ENCODE data around the gene BGLAP. TPM values are rescaled to one million over a fixed set of nuclear protein-coding genes. Genes with fewer than 3 reads are reported as not detected.

The BGLAP gene
- total and polyA plus RNA-seq, 2 experiments from 2014 or later: 0.51 to 1.8 TPM

DNA sequence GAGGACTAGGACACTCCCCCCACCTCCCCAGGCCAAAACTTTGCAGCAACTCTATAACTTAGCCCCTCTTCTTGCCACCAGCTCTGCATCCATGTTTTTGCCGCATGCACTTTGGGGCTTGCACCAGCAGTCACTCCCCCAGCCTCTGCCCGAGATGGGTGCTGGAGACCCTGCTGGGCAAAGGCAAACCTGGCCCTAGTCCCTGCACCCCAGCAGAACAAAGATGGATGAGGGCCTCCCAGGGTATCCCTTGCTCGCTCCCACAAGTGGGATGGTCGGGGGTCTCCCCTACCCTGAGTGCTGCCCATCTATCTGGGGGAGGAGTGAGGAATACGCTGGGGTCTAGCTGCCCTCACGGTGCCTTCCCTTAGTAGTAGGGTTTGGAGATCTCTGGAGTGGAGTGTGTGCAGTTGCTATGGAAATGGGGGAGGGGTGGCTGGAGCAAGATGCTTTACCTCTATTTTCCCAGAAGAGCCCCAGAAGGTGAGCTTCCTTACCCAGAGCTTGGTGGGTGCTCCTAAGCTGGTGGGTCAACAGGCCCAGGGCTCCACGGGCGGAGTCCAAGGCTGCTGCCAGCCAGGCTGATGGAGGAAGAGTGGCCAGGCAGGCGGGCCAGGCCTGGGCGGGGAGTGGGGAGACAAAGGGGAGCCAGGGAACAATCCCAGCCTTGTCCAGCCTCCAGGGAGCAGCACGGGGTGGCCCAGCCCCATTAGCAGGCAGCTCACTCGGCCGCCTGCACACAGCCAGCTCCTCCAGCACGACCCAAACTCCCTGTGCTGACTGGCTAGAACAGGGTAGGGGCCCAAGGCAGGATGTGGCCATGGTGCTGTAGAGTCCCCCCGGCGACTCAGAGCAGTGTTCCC lies 5.7 kb downstream of the BGLAP start, which contains the start of gene PAQR6:
TSS of gene PAQR6 (minus strand) at position 597 of the 863 bp plus-strand sequence. CDS start 1,325 bp downstream, outside the sequence.
- no peak for DNase-seq (ENCODE audit: low read depth in 1 of 2, low spot score in 1 of 2)
- Histone ChIP-seq H3K27me3 (no peaks in the 10 kb centered on the region), H3K4me1 (ENCODE audit: low read depth) (peaks cover 14% of the 10 kb centered on the region), H3K9me3 (ENCODE audit: low read depth) (no peaks in the 10 kb centered on the region), H3K27ac (peak within 1 kb of the TSS; percentile 74), H3K4me3 (no peak within 1 kb of the TSS), H3K36me3 (peaks cover 17% of the 10 kb centered on the region)
- TF ChIP-seq, protein P1, sequence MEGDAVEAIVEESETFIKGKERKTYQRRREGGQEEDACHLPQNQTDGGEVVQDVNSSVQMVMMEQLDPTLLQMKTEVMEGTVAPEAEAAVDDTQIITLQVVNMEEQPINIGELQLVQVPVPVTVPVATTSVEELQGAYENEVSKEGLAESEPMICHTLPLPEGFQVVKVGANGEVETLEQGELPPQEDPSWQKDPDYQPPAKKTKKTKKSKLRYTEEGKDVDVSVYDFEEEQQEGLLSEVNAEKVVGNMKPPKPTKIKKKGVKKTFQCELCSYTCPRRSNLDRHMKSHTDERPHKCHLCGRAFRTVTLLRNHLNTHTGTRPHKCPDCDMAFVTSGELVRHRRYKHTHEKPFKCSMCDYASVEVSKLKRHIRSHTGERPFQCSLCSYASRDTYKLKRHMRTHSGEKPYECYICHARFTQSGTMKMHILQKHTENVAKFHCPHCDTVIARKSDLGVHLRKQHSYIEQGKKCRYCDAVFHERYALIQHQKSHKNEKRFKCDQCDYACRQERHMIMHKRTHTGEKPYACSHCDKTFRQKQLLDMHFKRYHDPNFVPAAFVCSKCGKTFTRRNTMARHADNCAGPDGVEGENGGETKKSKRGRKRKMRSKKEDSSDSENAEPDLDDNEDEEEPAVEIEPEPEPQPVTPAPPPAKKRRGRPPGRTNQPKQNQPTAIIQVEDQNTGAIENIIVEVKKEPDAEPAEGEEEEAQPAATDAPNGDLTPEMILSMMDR (IDR thresholded peaks at IDR 0.05; ENCODE audit: low read depth, low read length): no peak

DNA sequence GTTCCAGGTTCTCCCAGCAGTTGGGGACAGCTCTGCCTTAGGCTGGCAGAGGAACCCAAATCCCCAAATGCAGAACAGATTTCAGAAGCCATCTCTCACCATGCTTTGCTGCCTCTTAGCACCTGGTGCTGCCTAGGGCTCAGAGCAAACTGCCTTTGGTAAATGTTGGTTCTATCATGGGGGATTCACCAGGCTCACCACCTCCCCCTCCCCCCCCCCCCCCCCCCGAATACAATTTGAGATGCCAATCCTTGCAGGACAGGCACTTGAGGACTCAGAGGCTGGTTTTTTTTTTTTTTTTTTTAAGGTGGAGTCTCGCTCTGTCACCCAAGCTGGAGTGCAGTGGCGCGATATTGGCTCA lies 6.3 kb downstream of the BGLAP start:
- H3K27ac ChIP-seq: peak overlapping the region; percentile 74
- peaks cover 23% of the 10 kb centered on the region for H3K36me3 ChIP-seq
- peaks cover 14% of the 10 kb centered on the region for H3K4me1 ChIP-seq (ENCODE audit: low read depth)
- H3K4me3 ChIP-seq: no peak overlapping the region
- TF ChIP-seq, protein P1 (IDR thresholded peaks at IDR 0.05; ENCODE audit: low read depth, low read length): no peak
- H3K9me3 ChIP-seq (ENCODE audit: low read depth): no peaks in the 10 kb centered on the region
- no peak for DNase-seq (ENCODE audit: low read depth in 1 of 2, low spot score in 1 of 2)
- no peaks in the 10 kb centered on the region for H3K27me3 ChIP-seq

DNA sequence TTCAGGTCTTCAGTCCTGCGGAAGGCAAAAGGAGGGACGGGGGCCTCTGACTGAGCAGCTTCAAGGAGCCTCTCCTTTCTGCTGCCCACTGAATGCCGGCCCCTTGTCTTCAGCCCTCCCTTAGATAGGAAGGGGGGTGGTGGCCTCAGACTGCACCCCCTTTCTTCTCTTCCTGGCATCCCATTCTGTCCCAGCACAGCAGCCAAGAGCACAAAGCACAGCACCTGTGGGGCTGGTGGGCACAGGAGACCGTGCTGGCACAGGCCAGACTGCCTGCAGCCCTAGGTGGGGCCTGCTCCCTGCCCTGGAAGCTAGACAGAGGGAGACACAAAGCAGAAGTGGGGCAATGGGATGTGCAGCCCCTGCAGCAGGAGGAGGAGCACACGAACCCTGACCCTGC lies 7.6 kb downstream of the BGLAP start:
- Histone ChIP-seq H3K27ac (no peak overlapping the region), H3K9me3 (ENCODE audit: low read depth) (no peaks in the 10 kb centered on the region), H3K36me3 (peaks cover 28% of the 10 kb centered on the region), H3K4me3 (no peak overlapping the region), H3K27me3 (no peaks in the 10 kb centered on the region), H3K4me1 (ENCODE audit: low read depth) (peaks cover 14% of the 10 kb centered on the region)
- no peak for DNase-seq (ENCODE audit: low read depth in 1 of 2, low spot score in 1 of 2)
- TF ChIP-seq, protein P1 (IDR thresholded peaks at IDR 0.05; ENCODE audit: low read depth, low read length): no peak

DNA sequence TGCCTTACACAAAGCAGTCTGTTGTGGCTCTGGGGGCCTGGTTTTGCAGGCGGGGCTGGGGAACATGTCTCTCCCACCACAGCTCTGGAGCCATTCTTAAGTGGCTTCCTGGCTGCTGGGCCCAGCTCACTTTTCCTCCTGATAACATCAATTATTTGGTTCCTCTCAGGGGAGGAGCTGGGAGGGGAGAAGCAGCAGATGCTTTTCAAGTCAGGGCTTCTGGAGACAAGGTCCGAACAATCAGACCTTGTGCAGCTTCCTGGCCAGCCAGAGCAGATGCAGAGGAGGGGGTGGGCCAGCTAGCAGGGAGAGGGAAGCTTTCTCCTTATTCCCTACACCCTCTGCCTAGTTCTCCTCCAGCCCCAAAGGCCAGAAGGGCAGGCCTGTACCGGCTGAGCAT lies 9.5 kb downstream of the BGLAP start:
- TF ChIP-seq, protein P1 (IDR thresholded peaks at IDR 0.05; ENCODE audit: low read depth, low read length): no peak
- Histone ChIP-seq H3K27me3 (no peaks in the 10 kb centered on the region), H3K27ac (peak overlapping the region; percentile 89), H3K4me1 (ENCODE audit: low read depth) (peaks cover 14% of the 10 kb centered on the region), H3K4me3 (no peak overlapping the region), H3K9me3 (ENCODE audit: low read depth) (no peaks in the 10 kb centered on the region), H3K36me3 (peaks cover 36% of the 10 kb centered on the region)
- DNase-seq (ENCODE audit: low read depth in 1 of 2, low spot score in 1 of 2): peak; percentile 35 to 58

DNA sequence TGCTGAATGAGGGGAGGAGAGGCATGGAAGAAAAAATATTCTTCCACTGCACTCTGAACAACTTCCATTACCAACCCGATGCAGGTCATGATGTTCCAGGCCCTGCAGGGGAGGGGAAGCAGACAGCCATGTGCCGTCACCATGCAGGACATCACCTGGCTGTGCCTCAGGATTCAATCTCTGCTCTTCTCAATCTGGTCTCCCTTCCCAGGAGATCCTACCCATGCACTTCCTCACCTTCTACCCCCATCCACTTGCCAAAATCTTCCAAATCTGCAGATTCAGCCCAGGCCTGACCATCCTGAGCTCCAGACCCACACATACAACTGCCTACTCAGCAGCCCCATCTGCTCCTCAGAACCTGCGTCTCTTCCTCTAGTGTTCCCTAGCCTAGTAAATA lies 11.7 kb downstream of the BGLAP start:
- no peaks in the 10 kb centered on the region for H3K9me3 ChIP-seq (ENCODE audit: low read depth)

More for the DNA sequence above, 11.7 kb downstream of the BGLAP start:
- peak overlapping the region; percentile 89 for H3K27ac ChIP-seq
- no peak overlapping the region for H3K4me3 ChIP-seq
- TF ChIP-seq, protein P1 (IDR thresholded peaks at IDR 0.05; ENCODE audit: low read depth, low read length): no peak
- H3K4me1 ChIP-seq (ENCODE audit: low read depth): peaks cover 14% of the 10 kb centered on the region
- DNase-seq (ENCODE audit: low read depth in 1 of 2, low spot score in 1 of 2): no peak
- H3K27me3 ChIP-seq: no peaks in the 10 kb centered on the region
- H3K36me3 ChIP-seq: peaks cover 49% of the 10 kb centered on the region

All from cardiac muscle cell (in vitro differentiated cells and primary cell).